ENCODE data around the gene PTPRM. TPM values are rescaled to one million over a fixed set of nuclear protein-coding genes. Genes with fewer than 3 reads are reported as not detected.

Gene PTPRM
- total and polyA plus RNA-seq, 2 donors = 60.9 to 112 TPM

GRCh38 chr18:7805880-7806279, 238.8 kb downstream of the PTPRM start:
- 93% methylated on average over 1 of the region's 1 CpG for WGBS
- Histone ChIP-seq H3K4me3 (ENCODE audit: low read depth, low read length) (no peak overlapping the region), H3K27ac (ENCODE audit: low read depth) (no peak overlapping the region), H3K4me1 (ENCODE audit: insufficient read depth) (no peaks in the 10 kb centered on the region), H3K36me3 (ENCODE audit: insufficient read depth) (no peaks in the 10 kb centered on the region)
- DNase-seq (ENCODE audit: extremely low spot score) = no peak

GRCh38 chr18:7807936-7808453, 240.9 kb downstream of the PTPRM start:
- Histone ChIP-seq H3K4me3 (ENCODE audit: low read depth, low read length) (no peak overlapping the region), H3K36me3 (ENCODE audit: insufficient read depth) (no peaks in the 10 kb centered on the region), H3K4me1 (ENCODE audit: insufficient read depth) (no peaks in the 10 kb centered on the region), H3K27ac (ENCODE audit: low read depth) (no peak overlapping the region)
- DNase-seq (ENCODE audit: extremely low spot score) = no peak
- 86% methylated on average over 9 of the region's 9 CpGs for WGBS

- H3K27ac ChIP-seq (ENCODE audit: low read depth) = no peak overlapping the region
- no peak overlapping the region for H3K4me3 ChIP-seq (ENCODE audit: low read depth, low read length)
- H3K4me1 ChIP-seq (ENCODE audit: insufficient read depth) = no peaks in the 10 kb centered on the region
- H3K36me3 ChIP-seq (ENCODE audit: insufficient read depth) = no peaks in the 10 kb centered on the region
- DNase-seq (ENCODE audit: extremely low spot score) = no peak
- 68% methylated on average over 5 of the region's 5 CpGs for WGBS
These were observed 241.9 kb downstream of the PTPRM start for GRCh38 chr18:7808992-7809391.

- H3K4me3 ChIP-seq (ENCODE audit: low read depth, low read length) = no peak overlapping the region
- WGBS = 79% methylated on average over 6 of the region's 6 CpGs
- no peaks in the 10 kb centered on the region for H3K4me1 ChIP-seq (ENCODE audit: insufficient read depth)
- no peak for DNase-seq (ENCODE audit: extremely low spot score)
- H3K27ac ChIP-seq (ENCODE audit: low read depth) = no peak overlapping the region
- no peaks in the 10 kb centered on the region for H3K36me3 ChIP-seq (ENCODE audit: insufficient read depth)
These were observed 242.3 kb downstream of the PTPRM start for GRCh38 chr18:7809455-7809854.

- 93% methylated on average over 5 of the region's 5 CpGs for WGBS
- no peak for DNase-seq (ENCODE audit: extremely low spot score)
These were observed 242.9 kb downstream of the PTPRM start for GRCh38 chr18:7809978-7810377.

GRCh38 chr18:7812431-7813063, 245.4 kb downstream of the PTPRM start:
- no peak overlapping the region for H3K4me3 ChIP-seq (ENCODE audit: low read depth, low read length)
- WGBS = 94% methylated on average over 3 of the region's 3 CpGs
- no peaks in the 10 kb centered on the region for H3K4me1 ChIP-seq (ENCODE audit: insufficient read depth)
- H3K27ac ChIP-seq (ENCODE audit: low read depth) = no peak overlapping the region
- no peak for DNase-seq (ENCODE audit: extremely low spot score)
- H3K36me3 ChIP-seq (ENCODE audit: insufficient read depth) = no peaks in the 10 kb centered on the region

More at GRCh38 chr18:7809978-7810377, 242.9 kb downstream of the PTPRM start:
- H3K4me1 ChIP-seq (ENCODE audit: insufficient read depth) = no peaks in the 10 kb centered on the region
- no peak overlapping the region for H3K27ac ChIP-seq (ENCODE audit: low read depth)
- H3K36me3 ChIP-seq (ENCODE audit: insufficient read depth) = no peaks in the 10 kb centered on the region
- no peak overlapping the region for H3K4me3 ChIP-seq (ENCODE audit: low read depth, low read length)

GRCh38 chr18:7813131-7813530, 246.0 kb downstream of the PTPRM start:
- no peak for DNase-seq (ENCODE audit: extremely low spot score)
- H3K4me1 ChIP-seq (ENCODE audit: insufficient read depth) = no peaks in the 10 kb centered on the region
- no peak overlapping the region for H3K27ac ChIP-seq (ENCODE audit: low read depth)
- no peak overlapping the region for H3K4me3 ChIP-seq (ENCODE audit: low read depth, low read length)
- WGBS = 94% methylated on average over 5 of the region's 5 CpGs
- no peaks in the 10 kb centered on the region for H3K36me3 ChIP-seq (ENCODE audit: insufficient read depth)

GRCh38 chr18:7814754-7815315, 247.7 kb downstream of the PTPRM start:
- no peaks in the 10 kb centered on the region for H3K4me1 ChIP-seq (ENCODE audit: insufficient read depth)
- H3K36me3 ChIP-seq (ENCODE audit: insufficient read depth) = no peaks in the 10 kb centered on the region
- H3K27ac ChIP-seq (ENCODE audit: low read depth) = no peak overlapping the region
- DNase-seq (ENCODE audit: extremely low spot score) = no peak
- WGBS = 98% methylated on average over 5 of the region's 5 CpGs
- no peak overlapping the region for H3K4me3 ChIP-seq (ENCODE audit: low read depth, low read length)

GRCh38 chr18:7815787-7816186, 248.7 kb downstream of the PTPRM start:
- no peaks in the 10 kb centered on the region for H3K36me3 ChIP-seq (ENCODE audit: insufficient read depth)
- H3K27ac ChIP-seq (ENCODE audit: low read depth) = no peak overlapping the region
- H3K4me1 ChIP-seq (ENCODE audit: insufficient read depth) = no peaks in the 10 kb centered on the region
- DNase-seq (ENCODE audit: extremely low spot score) = no peak
- H3K4me3 ChIP-seq (ENCODE audit: low read depth, low read length) = no peak overlapping the region
- 97% methylated on average over 2 of the region's 2 CpGs for WGBS

- no peak overlapping the region for H3K27ac ChIP-seq (ENCODE audit: low read depth)
These were observed 250.6 kb downstream of the PTPRM start for GRCh38 chr18:7817575-7818230.

GRCh38 chr18:7821784-7822183, 254.7 kb downstream of the PTPRM start:
- Histone ChIP-seq H3K4me3 (ENCODE audit: low read depth, low read length) (no peak overlapping the region), H3K27ac (ENCODE audit: low read depth) (no peak overlapping the region), H3K36me3 (ENCODE audit: insufficient read depth) (no peaks in the 10 kb centered on the region), H3K4me1 (ENCODE audit: insufficient read depth) (no peaks in the 10 kb centered on the region)
- 89% methylated on average over 1 of the region's 1 CpG for WGBS
- no peak for DNase-seq (ENCODE audit: extremely low spot score)

More at GRCh38 chr18:7817575-7818230, 250.6 kb downstream of the PTPRM start:
- H3K4me3 ChIP-seq (ENCODE audit: low read depth, low read length) = no peak overlapping the region
- no peak for DNase-seq (ENCODE audit: extremely low spot score)
- 55% methylated on average over 8 of the region's 8 CpGs for WGBS
- H3K36me3 ChIP-seq (ENCODE audit: insufficient read depth) = no peaks in the 10 kb centered on the region
- no peaks in the 10 kb centered on the region for H3K4me1 ChIP-seq (ENCODE audit: insufficient read depth)

- Histone ChIP-seq H3K4me1 (ENCODE audit: insufficient read depth) (no peaks in the 10 kb centered on the region), H3K4me3 (ENCODE audit: low read depth, low read length) (no peak overlapping the region), H3K27ac (ENCODE audit: low read depth) (peak overlapping the region; percentile 16), H3K36me3 (ENCODE audit: insufficient read depth) (no peaks in the 10 kb centered on the region)
- DNase-seq (ENCODE audit: extremely low spot score) = no peak
- WGBS = 49% methylated on average over 9 of the region's 9 CpGs
These were observed 255.6 kb downstream of the PTPRM start for GRCh38 chr18:7822435-7823331.

GRCh38 chr18:7824970-7825369, 257.9 kb downstream of the PTPRM start:
- no peaks in the 10 kb centered on the region for H3K36me3 ChIP-seq (ENCODE audit: insufficient read depth)
- no peaks in the 10 kb centered on the region for H3K4me1 ChIP-seq (ENCODE audit: insufficient read depth)
- WGBS = 80% methylated on average over 5 of the region's 5 CpGs
- no peak overlapping the region for H3K27ac ChIP-seq (ENCODE audit: low read depth)
- H3K4me3 ChIP-seq (ENCODE audit: low read depth, low read length) = no peak overlapping the region
- no peak for DNase-seq (ENCODE audit: extremely low spot score)

All from urinary bladder (tissue), 4 donors.